ENCODE measurements around the gene XPNPEP2.

The XPNPEP2 gene

DNA sequence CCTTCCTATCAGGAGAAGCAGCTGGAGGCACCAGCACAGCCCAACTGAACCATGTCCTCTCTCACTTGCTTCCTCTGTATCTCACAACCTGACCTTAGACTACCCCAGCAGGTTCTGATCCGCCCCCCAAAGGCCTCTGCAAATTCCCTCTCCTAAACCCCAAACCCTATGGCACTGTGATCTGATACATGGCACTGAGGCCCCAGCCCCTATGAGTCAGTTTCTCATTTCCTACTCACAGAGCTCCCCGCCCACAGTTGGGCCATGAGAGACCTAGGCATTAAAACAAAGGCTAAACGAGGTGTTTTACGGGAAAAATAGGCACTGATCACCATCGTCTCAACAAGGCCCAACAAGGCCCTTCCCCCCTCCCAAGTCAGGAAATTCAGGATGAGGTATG, 60.1 kb downstream of the XPNPEP2 start:
- no peak for DNase-seq (ENCODE audit: low read depth, low spot score)

GRCh38 chrX:129800186-129800585, 61.4 kb downstream of the XPNPEP2 start:
- Histone ChIP-seq H3K9ac (ENCODE audit: insufficient read length) (no peak overlapping the region), H3K27ac (no peak overlapping the region), H3K9me3 (ENCODE audit: low read depth, low read length) (no peaks in the 10 kb centered on the region), H3K4me3 (no peak overlapping the region), H3K36me3 (ENCODE audit: insufficient read depth, low read length) (no peaks in the 10 kb centered on the region; the same call in 1 of the 2 replicates)
- TF ChIP-seq FOXP2 (optimal IDR thresholded peaks at IDR 0.05; ENCODE audit: control extremely low read depth, extremely low read length, insufficient read depth) (no peak), EZH2 (IDR thresholded peaks at IDR 0.05) (no peak), POLR2AphosphoS5 (IDR thresholded peaks at IDR 0.05; ENCODE audit: borderline replicate concordance, low read depth, low read length) (no peak)
- no peak for DNase-seq (ENCODE audit: low read depth, low spot score)

More for the DNA sequence above, 60.1 kb downstream of the XPNPEP2 start:
- H3K4me3 ChIP-seq: no peak overlapping the region
- TF ChIP-seq EZH2 (IDR thresholded peaks at IDR 0.05) (no peak), POLR2AphosphoS5 (IDR thresholded peaks at IDR 0.05; ENCODE audit: borderline replicate concordance, low read depth, low read length) (no peak), FOXP2 (optimal IDR thresholded peaks at IDR 0.05; ENCODE audit: control extremely low read depth, extremely low read length, insufficient read depth) (no peak)
- H3K9ac ChIP-seq (ENCODE audit: insufficient read length): no peak overlapping the region
- no peaks in the 10 kb centered on the region for H3K9me3 ChIP-seq (ENCODE audit: low read depth, low read length)
- no peak overlapping the region for H3K27ac ChIP-seq
- no peaks in the 10 kb centered on the region for H3K36me3 ChIP-seq (ENCODE audit: insufficient read depth, low read length)

DNA sequence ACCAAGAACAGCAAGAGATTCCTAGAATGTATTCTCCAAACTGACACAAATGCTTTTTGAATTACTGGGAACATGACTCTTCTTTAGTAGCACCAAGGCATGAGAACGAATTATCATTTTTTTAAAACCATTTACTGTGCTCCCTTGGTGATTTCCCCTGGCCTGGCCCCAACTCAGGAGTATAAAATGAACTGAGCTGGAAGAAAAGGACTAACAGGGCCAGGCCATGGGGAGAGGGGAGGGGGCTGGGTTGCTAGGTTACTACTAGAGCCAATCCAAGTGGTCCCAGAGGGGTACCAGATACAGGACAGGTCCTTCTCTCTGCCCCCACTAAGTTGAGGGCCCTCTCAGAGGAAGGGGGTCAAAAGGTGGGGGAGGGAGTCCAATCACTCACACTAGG, 64.1 kb downstream of the XPNPEP2 start:
- Histone ChIP-seq H3K4me3 (no peak overlapping the region), H3K36me3 (ENCODE audit: insufficient read depth, low read length) (peaks cover 3% of the 10 kb centered on the region; the same call in 1 of the 2 replicates), H3K9ac (ENCODE audit: insufficient read length) (no peak overlapping the region), H3K27ac (no peak overlapping the region), H3K9me3 (ENCODE audit: low read depth, low read length) (no peaks in the 10 kb centered on the region)
- no peak for DNase-seq (ENCODE audit: low read depth, low spot score)
- TF ChIP-seq EZH2 (IDR thresholded peaks at IDR 0.05) (no peak), FOXP2 (optimal IDR thresholded peaks at IDR 0.05; ENCODE audit: control extremely low read depth, extremely low read length, insufficient read depth) (no peak), POLR2AphosphoS5 (IDR thresholded peaks at IDR 0.05; ENCODE audit: borderline replicate concordance, low read depth, low read length) (no peak)

DNA sequence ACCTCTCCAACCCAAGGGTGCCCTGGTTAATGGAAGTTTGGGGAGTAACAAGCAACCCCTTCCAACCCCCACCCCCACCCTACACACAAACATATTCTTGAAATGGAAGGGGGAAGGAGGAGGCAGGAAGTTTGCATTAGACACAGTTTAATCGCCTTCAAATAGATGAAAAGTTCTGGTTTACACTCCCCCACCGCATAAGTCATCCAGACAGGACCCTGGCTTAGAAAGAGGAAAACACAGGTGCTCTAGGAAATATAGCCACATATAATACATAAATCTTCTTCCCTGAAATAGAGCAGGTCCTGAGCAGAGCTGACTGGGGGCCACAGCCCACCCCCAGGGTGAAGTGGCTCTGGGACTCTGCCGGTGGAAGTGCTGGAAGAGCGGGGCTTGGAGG, 66.0 kb downstream of the XPNPEP2 start:
- H3K4me3 ChIP-seq: no peak overlapping the region
- H3K27ac ChIP-seq: no peak overlapping the region
- no peaks in the 10 kb centered on the region for H3K9me3 ChIP-seq (ENCODE audit: low read depth, low read length)
- DNase-seq (ENCODE audit: low read depth, low spot score): no peak
- peaks cover 12% of the 10 kb centered on the region; the same call in 1 of the 2 replicates for H3K36me3 ChIP-seq (ENCODE audit: insufficient read depth, low read length)
- H3K9ac ChIP-seq (ENCODE audit: insufficient read length): no peak overlapping the region
- no peak for TF ChIP-seq FOXP2 (optimal IDR thresholded peaks at IDR 0.05; ENCODE audit: control extremely low read depth, extremely low read length, insufficient read depth)
- no peak for TF ChIP-seq EZH2 (IDR thresholded peaks at IDR 0.05)
- TF ChIP-seq POLR2AphosphoS5 (IDR thresholded peaks at IDR 0.05; ENCODE audit: borderline replicate concordance, low read depth, low read length): no peak

- Histone ChIP-seq H3K36me3 (ENCODE audit: insufficient read depth, low read length) (peaks cover 17% of the 10 kb centered on the region; the same call in 1 of the 2 replicates), H3K9me3 (ENCODE audit: low read depth, low read length) (no peaks in the 10 kb centered on the region), H3K9ac (ENCODE audit: insufficient read length) (no peak overlapping the region), H3K27ac (no peak overlapping the region), H3K4me3 (no peak overlapping the region)
- no peak for DNase-seq (ENCODE audit: low read depth, low spot score)
- TF ChIP-seq POLR2AphosphoS5 (IDR thresholded peaks at IDR 0.05; ENCODE audit: borderline replicate concordance, low read depth, low read length) (no peak), EZH2 (IDR thresholded peaks at IDR 0.05) (no peak), FOXP2 (optimal IDR thresholded peaks at IDR 0.05; ENCODE audit: control extremely low read depth, extremely low read length, insufficient read depth) (no peak)
These were observed 69.5 kb downstream of the XPNPEP2 start for GRCh38 chrX:129808158-129808828.

- H3K27ac ChIP-seq: no peak overlapping the region
- H3K36me3 ChIP-seq (ENCODE audit: insufficient read depth, low read length): peaks cover 17% of the 10 kb centered on the region; the same call in 1 of the 2 replicates
- no peak for TF ChIP-seq FOXP2 (optimal IDR thresholded peaks at IDR 0.05; ENCODE audit: control extremely low read depth, extremely low read length, insufficient read depth)
- no peak for TF ChIP-seq POLR2AphosphoS5 (IDR thresholded peaks at IDR 0.05; ENCODE audit: borderline replicate concordance, low read depth, low read length)
- TF ChIP-seq EZH2 (IDR thresholded peaks at IDR 0.05): no peak
- no peak overlapping the region for H3K4me3 ChIP-seq
- H3K9me3 ChIP-seq (ENCODE audit: low read depth, low read length): no peaks in the 10 kb centered on the region
- DNase-seq (ENCODE audit: low read depth, low spot score): no peak
- no peak overlapping the region for H3K9ac ChIP-seq (ENCODE audit: insufficient read length)
These were observed 70.3 kb downstream of the XPNPEP2 start for GRCh38 chrX:129808829-129809796.

DNA sequence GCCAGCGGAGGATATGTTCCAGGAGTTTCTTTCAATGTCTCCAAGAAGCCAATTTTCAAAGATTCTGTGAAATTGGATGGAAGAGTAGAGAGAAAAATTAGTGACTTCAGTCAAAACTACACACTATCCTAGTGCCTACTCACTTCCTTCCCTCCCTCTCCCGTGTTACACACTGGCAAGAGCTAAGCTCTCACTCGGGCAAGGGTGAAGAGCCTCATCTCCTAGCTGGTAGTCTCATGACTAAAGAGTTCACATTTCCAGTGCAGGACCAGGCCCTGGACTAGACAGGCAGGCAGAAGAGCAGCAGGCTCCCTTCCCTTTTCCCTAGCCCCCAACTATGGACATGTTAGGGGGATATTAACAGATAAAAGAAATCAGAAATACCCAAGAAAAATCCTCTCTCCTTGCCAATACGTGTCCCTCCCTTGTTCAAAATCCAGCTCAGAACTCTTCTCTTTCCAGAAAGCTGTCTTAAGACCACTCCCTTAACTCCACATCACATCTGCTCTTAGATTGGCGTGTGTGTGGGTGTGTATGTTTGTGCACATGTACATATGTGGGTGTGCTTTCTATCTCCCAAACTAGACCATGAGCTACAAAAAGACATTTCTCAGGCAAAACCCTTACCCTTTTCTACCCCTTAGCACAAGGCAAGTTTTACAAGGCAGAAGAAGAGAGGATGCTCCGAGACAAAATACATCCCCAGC, 75.0 kb downstream of the XPNPEP2 start:
- no peak for DNase-seq (ENCODE audit: low read depth, low spot score)
- H3K4me3 ChIP-seq: no peak overlapping the region
- no peak overlapping the region for H3K9ac ChIP-seq (ENCODE audit: insufficient read length)
- H3K36me3 ChIP-seq (ENCODE audit: insufficient read depth, low read length): peaks cover 23% of the 10 kb centered on the region; the same call in 1 of the 2 replicates
- no peak overlapping the region for H3K27ac ChIP-seq
- TF ChIP-seq EZH2 (IDR thresholded peaks at IDR 0.05): no peak
- TF ChIP-seq POLR2AphosphoS5 (IDR thresholded peaks at IDR 0.05; ENCODE audit: borderline replicate concordance, low read depth, low read length): no peak
- TF ChIP-seq FOXP2 (optimal IDR thresholded peaks at IDR 0.05; ENCODE audit: control extremely low read depth, extremely low read length, insufficient read depth): no peak
- no peaks in the 10 kb centered on the region for H3K9me3 ChIP-seq (ENCODE audit: low read depth, low read length)
